ENCODE measurements around the gene CBX4. TPM values are rescaled to one million over a fixed set of nuclear protein-coding genes. Genes with fewer than 3 reads are reported as not detected.

Gene CBX4
- total and polyA plus RNA-seq, 2 of the 13 experiments (the other 11 are each of a cell fraction or from before 2014, with no cell fraction given) = 25.8 to 50.8 TPM

DNA sequence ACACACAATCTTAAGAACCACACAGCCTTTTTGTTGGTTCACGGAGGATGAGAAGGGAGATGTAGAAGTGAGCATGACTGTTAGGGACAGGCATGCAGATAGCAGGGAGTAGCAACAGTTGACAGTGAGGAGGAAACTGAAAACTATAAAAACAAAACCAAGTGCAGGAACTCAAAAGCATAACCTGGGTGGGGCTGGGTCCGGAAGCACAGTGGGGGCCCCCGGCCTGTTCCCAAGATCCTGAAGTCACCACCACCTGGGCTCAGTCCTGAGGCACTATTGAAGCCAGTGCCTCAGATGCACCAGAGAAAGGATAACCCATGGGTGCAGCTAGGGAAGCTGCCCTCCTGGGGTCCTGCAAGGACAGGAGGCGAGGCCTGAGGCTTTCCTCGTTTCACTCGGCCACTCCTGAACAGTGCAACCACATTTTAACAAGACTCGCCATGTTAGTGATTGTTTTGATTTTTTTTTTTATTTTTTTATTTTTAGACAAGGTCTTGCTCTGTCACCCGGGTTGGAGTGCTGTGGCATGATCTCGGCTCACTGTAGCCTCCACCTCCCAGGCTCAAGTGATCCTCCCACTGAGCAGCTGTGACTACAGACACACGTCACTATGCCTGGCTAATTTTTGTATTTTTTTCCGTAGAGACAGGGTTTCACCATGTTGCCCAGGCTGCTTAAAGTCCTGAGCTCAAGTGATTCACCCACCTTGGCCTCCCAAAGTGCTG, 27.7 kb upstream of the CBX4 start:
- DNase-seq (ENCODE audit: low spot score) (no peak), ATAC-seq (no peak; the same call in 2 of the 3 replicates), FAIRE-seq (no peak)
- Histone ChIP-seq H3K4me1 (ENCODE audit: insufficient read depth, low read length) (peaks cover 15% of the 10 kb centered on the region), H3K27me3 (ENCODE audit: control insufficient read depth in 1 of 2, insufficient read depth in 2 of 2, low read length in 2 of 2) (peaks cover 27 to 71% of the 10 kb centered on the region in 2 experiments), H4K20me1 (ENCODE audit: insufficient read depth, low read length) (no peaks in the 10 kb centered on the region), H3K4me3 (replicated peaks in 1 of 3; ENCODE audit: insufficient read depth in 1 of 3, low read depth in 2 of 3, low read length in 3 of 3) (no peak overlapping the region), H3K9ac (ENCODE audit: insufficient read depth, low read depth, low read length) (no peak overlapping the region), H3K79me2 (ENCODE audit: insufficient read depth, low read length) (no peaks in the 10 kb centered on the region), H3K27ac (ENCODE audit: extremely low read length, insufficient read depth, low read length) (no peak overlapping the region), H3K4me2 (ENCODE audit: low read depth, low read length) (no peak overlapping the region), H3K36me3 (replicated peaks in 1 of 2; ENCODE audit: control insufficient read depth in 1 of 2, insufficient read depth in 2 of 2, low read length in 2 of 2) (no peaks in the 10 kb centered on the region), H2AFZ (ENCODE audit: low read length) (no peak overlapping the region), H3K9me3 (ENCODE audit: low read length) (no peaks in the 10 kb centered on the region)
- POLR2A ChIA-PET = interaction anchor here (0.7 to 1.6 kb wide), 2 partner anchors 120 to 127 kb away, joined by 3 read pairs; no protein-coding TSS in a partner anchor
- BruUV-seq (replicated peaks) = no TSS peak
- in situ Hi-C loops (cut with HindIII; ENCODE audit: extremely low pct_ligation_motif_present, low pct_unique_long_range_greater_than_20kb) (no loop called here), intact Hi-C loops (cut with micrococcal nuclease; ENCODE audit: unreplicated experiment) (no loop called here)
- CTCF ChIA-PET (ENCODE audit: low intra/inter-chr PET ratio, low total read pairs) = no interaction called here
- 29% methylated on average over 11 of the region's 11 CpGs for WGBS (ENCODE audit: low lambda C conversion rate)
- 0 out of 2 replicates have a peak, but pooled peaks have one; percentile 20 for TF ChIP-seq HNF1B (CRISPR knock-in tag; IDR thresholded peaks at IDR 0.05)
- TF ChIP-seq ATF7-NPFF (CRISPR knock-in tag; IDR thresholded peaks at IDR 0.05; ENCODE audit: low read depth) = no peak
- TF ChIP-seq TRIM22 (IDR thresholded peaks at IDR 0.05) = no peak
- 0 out of 2 replicates have a peak, but pooled peaks have one; percentile 63 for TF ChIP-seq ZNF512 (CRISPR knock-in tag; IDR thresholded peaks at IDR 0.05)
- TF ChIP-seq, protein P1, sequence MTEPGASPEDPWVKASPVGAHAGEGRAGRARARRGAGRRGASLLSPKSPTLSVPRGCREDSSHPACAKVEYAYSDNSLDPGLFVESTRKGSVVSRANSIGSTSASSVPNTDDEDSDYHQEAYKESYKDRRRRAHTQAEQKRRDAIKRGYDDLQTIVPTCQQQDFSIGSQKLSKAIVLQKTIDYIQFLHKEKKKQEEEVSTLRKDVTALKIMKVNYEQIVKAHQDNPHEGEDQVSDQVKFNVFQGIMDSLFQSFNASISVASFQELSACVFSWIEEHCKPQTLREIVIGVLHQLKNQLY (CRISPR knock-in tag; IDR thresholded peaks at IDR 0.05) = no peak
